Stimulated activated CD8-positive, alpha-beta memory T cell treated with anti-CD3 and anti-CD28 coated beads, Interleukin-2, amount 100 ng/mL, for 1 hour (primary cell): ENCODE results near the gene TOP3A.

Experiments used
- DNase-seq, 2 donors: peaks; one replicate each; pipeline ENCODE4 v3.0.0-alpha.2; 2020; ENCODE audit warnings: low read depth in 2 of 2

TOP3A gene

GRCh38 chr17:18253947-18254821 is 60.6 kb downstream of the TOP3A start:
- no peak for DNase-seq

- DNase-seq, result no peak
These were observed 61.5 kb downstream of the TOP3A start for GRCh38 chr17:18253187-18253884.

- DNase-seq, result no peak
These were observed 62.6 kb downstream of the TOP3A start for GRCh38 chr17:18252160-18252559.

GRCh38 chr17:18251204-18251603 is 63.6 kb downstream of the TOP3A start:
- DNase-seq, result no peak

- no peak for DNase-seq
These were observed 64.1 kb downstream of the TOP3A start for GRCh38 chr17:18250708-18251107.

GRCh38 chr17:18250259-18250658 is 64.5 kb downstream of the TOP3A start:
- no peak for DNase-seq

- DNase-seq, result no peak
These were observed 66.0 kb downstream of the TOP3A start for GRCh38 chr17:18248811-18249210.

- DNase-seq, result peak in 1 of 2 donors; percentile 29
These were observed 66.5 kb downstream of the TOP3A start for GRCh38 chr17:18248300-18248731.

GRCh38 chr17:18247613-18248001 is 67.2 kb downstream of the TOP3A start:
- no peak for DNase-seq

GRCh38 chr17:18246880-18247612 is 67.7 kb downstream of the TOP3A start:
- DNase-seq, result no peak

- DNase-seq, result no peak
These were observed 68.6 kb downstream of the TOP3A start for GRCh38 chr17:18246109-18246725.

GRCh38 chr17:18245038-18245776 is 69.6 kb downstream of the TOP3A start:
- DNase-seq, result no peak

- DNase-seq, result no peak
These were observed 73.4 kb downstream of the TOP3A start for GRCh38 chr17:18241229-18241871.

GRCh38 chr17:18240449-18240848 is 74.3 kb downstream of the TOP3A start:
- DNase-seq, result no peak

GRCh38 chr17:18238299-18238698 is 76.5 kb downstream of the TOP3A start:
- no peak for DNase-seq

GRCh38 chr17:18237461-18237860 is 77.3 kb downstream of the TOP3A start:
- no peak for DNase-seq

GRCh38 chr17:18236494-18236893 is 78.3 kb downstream of the TOP3A start:
- no peak for DNase-seq

GRCh38 chr17:18235743-18236256 is 79.0 kb downstream of the TOP3A start:
- DNase-seq, result no peak

- DNase-seq, result no peak
These were observed 79.9 kb downstream of the TOP3A start for GRCh38 chr17:18234853-18235380.
